ENCODE results near the gene PKIG.

PKIG gene

GRCh38 chr20:44626278-44626677, 43.9 kb downstream of the PKIG start:
- DNase-seq (ENCODE audit: low read depth in 1 of 2, low spot score in 1 of 2): no peak
- no peak overlapping the region for H3K4me3 ChIP-seq (replicated peaks; ENCODE audit: insufficient read depth, low read length)
- TF ChIP-seq GABPA (IDR thresholded peaks at IDR 0.05; ENCODE audit: low read depth) (no peak), SPI1 (IDR thresholded peaks at IDR 0.05; ENCODE audit: borderline replicate concordance, low read depth) (no peak), POLR2AphosphoS5 (IDR thresholded peaks at IDR 0.05; ENCODE audit: low read depth) (no peak), REST (IDR thresholded peaks at IDR 0.05; ENCODE audit: insufficient replicate concordance, low read depth) (no peak), CTCF (IDR thresholded peaks at IDR 0.05; ENCODE audit: insufficient read depth, low read length) (no peak)
- H3K27me3 ChIP-seq (ENCODE audit: insufficient read depth, poor library complexity, severe bottlenecking): no peaks in the 10 kb centered on the region
- H3K27ac ChIP-seq (replicated peaks): no peak overlapping the region

- no peak overlapping the region for H3K27ac ChIP-seq (replicated peaks)
- TF ChIP-seq GABPA (IDR thresholded peaks at IDR 0.05; ENCODE audit: low read depth) (no peak), POLR2AphosphoS5 (IDR thresholded peaks at IDR 0.05; ENCODE audit: low read depth) (no peak), SPI1 (IDR thresholded peaks at IDR 0.05; ENCODE audit: borderline replicate concordance, low read depth) (no peak), CTCF (IDR thresholded peaks at IDR 0.05; ENCODE audit: insufficient read depth, low read length) (no peak), REST (IDR thresholded peaks at IDR 0.05; ENCODE audit: insufficient replicate concordance, low read depth) (no peak)
- no peak for DNase-seq (ENCODE audit: low read depth in 1 of 2, low spot score in 1 of 2)
- H3K27me3 ChIP-seq (ENCODE audit: insufficient read depth, poor library complexity, severe bottlenecking): no peaks in the 10 kb centered on the region
- H3K4me3 ChIP-seq (replicated peaks; ENCODE audit: insufficient read depth, low read length): no peak overlapping the region
Observed at GRCh38 chr20:44627364-44628010, 45.1 kb downstream of the PKIG start.

- Histone ChIP-seq H3K27me3 (ENCODE audit: insufficient read depth, poor library complexity, severe bottlenecking) (no peaks in the 10 kb centered on the region), H3K4me3 (replicated peaks; ENCODE audit: insufficient read depth, low read length) (no peak overlapping the region), H3K27ac (replicated peaks) (no peak overlapping the region)
- DNase-seq (ENCODE audit: low read depth in 1 of 2, low spot score in 1 of 2): no peak
- TF ChIP-seq CTCF (IDR thresholded peaks at IDR 0.05; ENCODE audit: insufficient read depth, low read length): no peak
- no peak for TF ChIP-seq POLR2AphosphoS5 (IDR thresholded peaks at IDR 0.05; ENCODE audit: low read depth)
- TF ChIP-seq GABPA (IDR thresholded peaks at IDR 0.05; ENCODE audit: low read depth): no peak
- TF ChIP-seq REST (IDR thresholded peaks at IDR 0.05; ENCODE audit: insufficient replicate concordance, low read depth): no peak
- TF ChIP-seq SPI1 (IDR thresholded peaks at IDR 0.05; ENCODE audit: borderline replicate concordance, low read depth): no peak
Observed at GRCh38 chr20:44629017-44629385, 46.6 kb downstream of the PKIG start.

Measured in HL-60 (cell line).